Osteocyte (in vitro differentiated cells): Measurements from ENCODE around the gene SULT4A1. TPM values are rescaled to one million over a fixed set of nuclear protein-coding genes. Genes with fewer than 3 reads are reported as not detected.

ENCODE experiments used
- DNase-seq: peaks from one replicate; pipeline ENCODE4 v3.0.0; 2021; ENCODE audit warnings: mixed read lengths; ENCODE audit not compliant: unreplicated experiment; ENCODE audit errors: extremely low spot score
- H3K27ac Mint-ChIP-seq: one replicate; pipeline ENCODE4 v1.8.0; 2021; ENCODE audit warnings: mild to moderate bottlenecking, mixed read lengths; ENCODE audit not compliant: unreplicated experiment
- H3K27me3 Mint-ChIP-seq: one replicate; pipeline ENCODE4 v1.8.0; 2021; ENCODE audit warnings: mixed read lengths; ENCODE audit not compliant: unreplicated experiment
- H3K36me3 Mint-ChIP-seq: one replicate; pipeline ENCODE4 v1.8.0; 2021; ENCODE audit warnings: mixed read lengths; ENCODE audit not compliant: unreplicated experiment
- H3K4me1 Mint-ChIP-seq: one replicate; pipeline ENCODE4 v1.8.0; 2021; ENCODE audit warnings: mixed read lengths; ENCODE audit not compliant: unreplicated experiment
- H3K4me3 Mint-ChIP-seq: one replicate; pipeline ENCODE4 v1.8.0; 2021; ENCODE audit warnings: mild to moderate bottlenecking, moderate library complexity, mixed read lengths; ENCODE audit not compliant: unreplicated experiment
- H3K9me3 Mint-ChIP-seq: one replicate; pipeline ENCODE4 v1.8.0; 2021; ENCODE audit warnings: mixed read lengths; ENCODE audit not compliant: unreplicated experiment
- CTCF ChIP-seq: fragments of 200-600 bp; sonication (generic); IDR thresholded peaks from 2 replicates; pipeline ENCODE4 v1.5.0; 2021; ENCODE audit warnings: antibody characterized with exemption, mild to moderate bottlenecking, moderate library complexity
- total RNA-seq: library from RNA; stranded (reverse); gene quantifications from 2 replicates; pipeline ENCODE4 v1.2.1, GENCODE V29; 2021

Gene SULT4A1
- total RNA-seq, 1 donor from 2014 or later, result not detected

DNA sequence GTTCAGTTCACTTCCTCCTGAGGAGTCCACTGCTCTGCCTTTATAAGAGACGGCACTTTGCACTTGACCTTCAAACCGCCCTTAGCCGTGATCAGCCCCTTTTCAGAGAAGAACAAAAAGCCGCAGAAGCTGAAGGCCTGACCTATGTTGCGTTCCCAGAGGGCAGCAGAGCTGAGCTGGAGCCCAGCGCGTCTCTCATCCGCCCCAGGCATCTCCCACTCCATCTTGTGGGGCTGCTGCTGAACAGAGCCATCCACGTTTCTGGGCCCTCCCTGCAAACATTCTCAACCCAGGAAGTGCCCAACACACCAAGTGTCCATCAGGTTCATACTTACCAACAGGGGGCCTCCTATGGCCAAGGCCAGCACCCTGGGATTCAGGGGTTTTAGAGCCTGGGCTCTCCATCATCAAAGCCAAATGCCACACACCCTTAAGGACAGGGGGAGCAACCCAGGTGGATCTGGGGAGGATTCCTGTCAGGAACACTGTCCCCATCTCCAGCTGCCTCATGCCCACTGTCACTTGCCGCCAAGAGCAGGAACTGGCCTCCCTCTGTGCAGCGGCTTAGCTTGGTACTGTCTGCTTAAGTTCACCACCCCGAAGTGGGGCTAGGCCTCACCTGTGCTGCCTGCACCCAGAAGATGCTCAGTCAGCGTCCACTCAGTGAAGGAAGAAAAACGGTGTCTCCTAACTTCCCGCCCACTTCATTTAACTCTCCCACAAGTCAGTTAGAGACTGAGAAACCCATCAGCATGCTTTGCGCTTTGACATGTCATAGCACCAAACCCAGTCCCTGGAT is 34.2 kb downstream of the SULT4A1 start:
- no peak overlapping the region for H3K27ac Mint-ChIP-seq

GRCh38 chr22:43827003-43827735 is 35.1 kb downstream of the SULT4A1 start:
- Mint-ChIP-seq H3K4me3 (no peak overlapping the region), H3K27me3 (peaks cover 3% of the 10 kb centered on the region), H3K9me3 (no peaks in the 10 kb centered on the region), H3K36me3 (no peaks in the 10 kb centered on the region), H3K27ac (no peak overlapping the region), H3K4me1 (peaks cover 5% of the 10 kb centered on the region)
- no peak for TF ChIP-seq CTCF
- no peak for DNase-seq

More for the DNA sequence above, 34.2 kb downstream of the SULT4A1 start:
- peaks cover 5% of the 10 kb centered on the region for H3K4me1 Mint-ChIP-seq
- TF ChIP-seq CTCF, result no peak
- no peak overlapping the region for H3K4me3 Mint-ChIP-seq
- no peaks in the 10 kb centered on the region for H3K9me3 Mint-ChIP-seq
- no peaks in the 10 kb centered on the region for H3K36me3 Mint-ChIP-seq
- H3K27me3 Mint-ChIP-seq, result no peaks in the 10 kb centered on the region
- no peak for DNase-seq

GRCh38 chr22:43826142-43827002 is 35.9 kb downstream of the SULT4A1 start:
- Mint-ChIP-seq H3K4me3 (no peak overlapping the region), H3K4me1 (peaks cover 5% of the 10 kb centered on the region), H3K9me3 (no peaks in the 10 kb centered on the region), H3K27ac (no peak overlapping the region), H3K27me3 (peaks cover 3% of the 10 kb centered on the region), H3K36me3 (no peaks in the 10 kb centered on the region)
- TF ChIP-seq CTCF, result peak; percentile 40
- peak; percentile 78 for DNase-seq

GRCh38 chr22:43825651-43826050 is 36.7 kb downstream of the SULT4A1 start:
- DNase-seq, result peak; percentile 42
- H3K27me3 Mint-ChIP-seq, result peaks cover 3% of the 10 kb centered on the region
- H3K9me3 Mint-ChIP-seq, result no peaks in the 10 kb centered on the region
- H3K27ac Mint-ChIP-seq, result no peak overlapping the region
- no peak for TF ChIP-seq CTCF
- no peak overlapping the region for H3K4me3 Mint-ChIP-seq
- peaks cover 5% of the 10 kb centered on the region for H3K4me1 Mint-ChIP-seq
- H3K36me3 Mint-ChIP-seq, result no peaks in the 10 kb centered on the region
